ENCODE data around the gene THUMPD1.

- TF ChIP-seq CTCF (IDR thresholded peaks at IDR 0.05), result no peak
- no peak for TF ChIP-seq POLR2A (IDR thresholded peaks at IDR 0.05)
Measured at GRCh38 chr16:20750558-20750957, 8.9 kb upstream of the THUMPD1 start.

Data from heart left ventricle (tissue), 13 donors.